Heart left ventricle (tissue), 16 donors: ENCODE measurements around the gene NCOA1. TPM values are rescaled to one million over a fixed set of nuclear protein-coding genes. Genes with fewer than 3 reads are reported as not detected.
"Not testable (repeated sequence)": the region's sequence is repeated elsewhere in the genome, so short reads cannot be mapped to it uniquely, and the experiment has no call there.

Experiments
- ATAC-seq, 4 donors: fragments of 200-7000 bp; cut with Tn5 transposase; one replicate each; pipeline ENCODE4 v1.9.1; 2020 to 2022; ENCODE audit warnings: moderate library complexity in 4 of 4, mild to moderate bottlenecking in 3 of 4, moderate number of reproducible peaks in 1 of 4
- DNase-seq, 5 donors: peaks; one replicate each; pipeline ENCODE4 v3.0.0-alpha.2; 2020
- H3K27ac ChIP-seq, 12 donors: fragments of 200-600 bp; sonication (generic) in 4 of 12; one replicate each; pipeline versions ENCODE4 v1.5.0 to v1.8.0; 2016 to 2022; ENCODE audit warnings: mild to moderate bottlenecking in 2 of 12
- H3K27me3 ChIP-seq, 9 donors: fragments of 200-600 bp; sonication (generic) in 2 of 9; one replicate each; pipeline versions ENCODE4 v1.5.1 to v1.8.0; 2016 to 2022; ENCODE audit warnings: mild to moderate bottlenecking in 3 of 9
- H3K36me3 ChIP-seq, 9 donors: fragments of 200-600 bp; sonication (generic) in 2 of 9; one replicate each; pipeline versions ENCODE4 v1.5.0 to v1.8.0; 2018 to 2022; ENCODE audit warnings: mild to moderate bottlenecking in 2 of 9
- H3K4me1 ChIP-seq, 12 donors: fragments of 200-600 bp; sonication (generic) in 4 of 12; one replicate each; pipeline versions ENCODE4 v1.5.0 to v1.8.0; 2016 to 2022; ENCODE audit warnings: mild to moderate bottlenecking in 3 of 12
- H3K4me3 ChIP-seq, 12 donors: fragments of 200-600 bp; sonication (generic) in 4 of 12; one replicate each; pipeline versions ENCODE4 v1.5.0 to v1.8.0; 2017 to 2022; ENCODE audit warnings: mild to moderate bottlenecking in 9 of 12, moderate library complexity in 4 of 12
- H3K9me3 ChIP-seq, 12 donors: fragments of 200-600 bp; sonication (generic) in 4 of 12; one replicate each; pipeline versions ENCODE4 v1.5.0 to v1.8.0; 2016 to 2022; ENCODE audit warnings: mild to moderate bottlenecking in 1 of 12
- POLR2A ChIP-seq, 2 donors: fragments of 450-650 bp; IDR thresholded peaks; one replicate each; pipeline ENCODE4 v1.6.1; 2017; ENCODE audit warnings: antibody characterized with exemption in 2 of 2, mild to moderate bottlenecking in 2 of 2, moderate library complexity in 2 of 2
- WGBS, 4 donors: extraction: QIAGEN DNeasy Blood & Tissue Kit in 2 of 4; methylation state at CpG; one replicate each; pipeline versions ENCODE4 v1.1.5 to v1.1.7; 2013 to 2018; 5-methylcytosine and 5-hydroxymethylcytosine counted together
- intact Hi-C, 10 donors: fragments of 100-400 bp; cut with DNase I; formaldehyde crosslinking; loops; one replicate each; pipeline versions ENCODE4 v1.11.1 to v1.14.2; 2022
- polyA plus RNA-seq, 2 donors: library from polyadenylated mRNA; stranded (reverse); fragments of 200-250 nt; gene quantifications; one replicate each; pipeline ENCODE4 v1.2.3, GENCODE V29; 2013
- total RNA-seq, 9 donors: library from RNA; depleted of rRNA in 2 of 9; stranded (reverse); fragments of >200 nt in 2 of 9; fragmentation: NEBNext Ultra II Directional in 3 of 9; extraction: Animal tissue kit (Norgen Biotek cat#: 25700) in 3 of 9; gene quantifications; one replicate each; pipeline versions ENCODE4 v1.1.0 to v1.2.4, GENCODE V29; 2016 to 2023
- TF ChIP-seq, protein P1 (sequence below), 12 donors: fragments of 200-600 bp; sonication (generic) in 4 of 12; IDR thresholded peaks; one replicate each; pipeline versions ENCODE4 v1.5.0 to v1.8.0; 2018 to 2022; ENCODE audit warnings: antibody characterized with exemption in 12 of 12, mild to moderate bottlenecking in 5 of 12
- donor health status: ischemic (EF 13 %, LVEDD 7.1; RV severe dilation, severe dysfunction).
- donor health status: healthy with polysubstance abuse.
- donor health status: DM: no; HTN: yes; CAD: no.
- donor health status: DM: no; HTN: no; CAD: no.
- donor health status: ischemic (EF 25% LVEDD 6.9; RV normal size, moderate dysfunction).
- donor health status: ischemic (EF 25% LVEDD 5.7; RV mildly dilated, moderate dysfunction).
- donor health status: healthy.
- donor health status: DM: yes; HTN: yes; CAD: no.
- donor health status: ischemic (EF 35%, LVEDD 5.7; RV mildly dilated, moderate dysfunction).
- donor health status: nonischemic (EF 11% LVEDD 7.7; RV severe dilation, severe dysfunction).
- donor health status: DM: yes; HTN: yes; CAD: no.
- donor health status: PGD.
- donor health status: ischemic (EF 29% LVEDD 5.4; RV normal size, mild dysfunction).
- donor health status: nonischemic (EF 23%, LVEDD 6.1; RV moderate dilation, normal function).

The NCOA1 gene
- total and polyA plus RNA-seq, 11 donors = 8.5 to 42.3 (median 32.4) TPM

DNA sequence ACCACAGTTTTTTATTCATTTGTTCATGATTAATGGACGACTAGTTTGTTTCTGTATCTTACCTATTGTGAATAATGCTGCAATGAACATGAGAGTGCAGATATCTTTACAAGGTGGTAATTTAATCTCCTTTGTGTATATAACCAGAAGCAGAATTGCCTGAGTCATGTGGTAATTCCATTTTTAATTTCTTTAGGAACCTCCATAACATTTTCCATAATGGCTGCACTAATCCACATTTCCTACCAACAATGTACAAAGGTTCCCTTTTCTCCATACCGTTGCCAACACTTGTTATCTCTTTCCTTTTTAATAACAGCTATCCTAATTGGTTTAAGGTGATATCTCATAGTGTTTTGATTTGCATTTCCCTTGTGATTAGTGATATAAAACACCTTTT is 36.5 kb downstream of the NCOA1 start:
- DNase-seq (no peak), ATAC-seq (no peak)
- Histone ChIP-seq H3K9me3 (peaks cover 0 to 44% (median 3%) of the 10 kb centered on the region in 12 donors), H3K36me3 (peaks cover 0 to 5% (median 0%) of the 10 kb centered on the region in 9 donors), H3K4me1 (peaks cover 0 to 4% (median 0%) of the 10 kb centered on the region in 12 donors), H3K27ac (no peak overlapping the region), H3K4me3 (no peak overlapping the region), H3K27me3 (no peaks in the 10 kb centered on the region)
- WGBS, 4 donors = 71 to 83% (median 78%) methylated on average over 2 of the region's 2 CpGs
- TF ChIP-seq POLR2A (IDR thresholded peaks at IDR 0.05) = no peak
- TF ChIP-seq, protein P1, sequence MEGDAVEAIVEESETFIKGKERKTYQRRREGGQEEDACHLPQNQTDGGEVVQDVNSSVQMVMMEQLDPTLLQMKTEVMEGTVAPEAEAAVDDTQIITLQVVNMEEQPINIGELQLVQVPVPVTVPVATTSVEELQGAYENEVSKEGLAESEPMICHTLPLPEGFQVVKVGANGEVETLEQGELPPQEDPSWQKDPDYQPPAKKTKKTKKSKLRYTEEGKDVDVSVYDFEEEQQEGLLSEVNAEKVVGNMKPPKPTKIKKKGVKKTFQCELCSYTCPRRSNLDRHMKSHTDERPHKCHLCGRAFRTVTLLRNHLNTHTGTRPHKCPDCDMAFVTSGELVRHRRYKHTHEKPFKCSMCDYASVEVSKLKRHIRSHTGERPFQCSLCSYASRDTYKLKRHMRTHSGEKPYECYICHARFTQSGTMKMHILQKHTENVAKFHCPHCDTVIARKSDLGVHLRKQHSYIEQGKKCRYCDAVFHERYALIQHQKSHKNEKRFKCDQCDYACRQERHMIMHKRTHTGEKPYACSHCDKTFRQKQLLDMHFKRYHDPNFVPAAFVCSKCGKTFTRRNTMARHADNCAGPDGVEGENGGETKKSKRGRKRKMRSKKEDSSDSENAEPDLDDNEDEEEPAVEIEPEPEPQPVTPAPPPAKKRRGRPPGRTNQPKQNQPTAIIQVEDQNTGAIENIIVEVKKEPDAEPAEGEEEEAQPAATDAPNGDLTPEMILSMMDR (IDR thresholded peaks at IDR 0.05) = no peak
- intact Hi-C loops = no loop called here

DNA sequence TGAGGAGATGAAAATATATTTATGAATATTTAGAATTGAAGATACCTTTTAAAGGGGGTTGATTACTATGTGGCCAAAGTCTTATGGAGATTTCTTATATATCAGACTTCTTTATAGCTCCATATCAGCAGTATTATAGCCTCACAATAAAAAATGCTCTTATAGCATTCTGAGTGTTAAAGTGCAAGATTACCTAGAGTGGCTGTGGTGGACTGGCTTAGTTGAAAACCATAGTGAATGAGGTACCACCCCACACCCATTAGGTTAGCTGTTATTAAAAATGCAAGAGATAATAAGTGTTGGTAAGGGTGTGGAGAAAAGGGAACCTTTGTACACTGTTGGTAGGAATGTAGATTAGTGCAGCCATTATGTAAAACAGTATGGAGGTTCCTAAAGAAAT is 39.7 kb downstream of the NCOA1 start:
- Histone ChIP-seq H3K27me3 (no peaks in the 10 kb centered on the region), H3K27ac (no peak overlapping the region), H3K9me3 (peaks cover 0 to 54% (median 3%) of the 10 kb centered on the region in 12 donors), H3K4me3 (no peak overlapping the region), H3K36me3 (no peaks in the 10 kb centered on the region), H3K4me1 (peaks cover 0 to 4% (median 0%) of the 10 kb centered on the region in 12 donors)
- DNase-seq (no peak), ATAC-seq (no peak)
- intact Hi-C loops = no loop called here
- TF ChIP-seq, protein P1 (IDR thresholded peaks at IDR 0.05) = no peak
- no peak for TF ChIP-seq POLR2A (IDR thresholded peaks at IDR 0.05)

DNA sequence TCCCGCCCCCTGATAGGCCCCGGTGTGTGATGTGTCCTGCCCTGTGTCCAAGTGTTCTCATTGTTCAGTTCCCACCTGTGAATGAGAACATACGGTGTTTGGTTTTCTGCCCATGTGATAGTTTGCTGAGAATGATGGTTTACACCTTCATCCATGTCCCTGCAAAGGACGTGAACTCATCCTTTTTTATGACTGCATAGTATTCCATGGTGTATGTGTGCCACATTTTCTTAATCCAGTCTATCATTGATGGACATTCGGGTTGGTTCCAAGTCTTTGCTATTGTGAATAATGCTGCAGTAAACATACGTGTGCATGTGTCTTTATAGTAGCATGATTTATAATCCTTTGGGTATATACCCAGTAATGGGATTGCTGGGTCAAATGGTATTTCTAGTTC is 40.6 kb downstream of the NCOA1 start:
- H3K4me3 ChIP-seq, H3K4me1 ChIP-seq, H3K36me3 ChIP-seq, ATAC-seq, H3K27ac ChIP-seq, intact Hi-C loops, H3K27me3 ChIP-seq, DNase-seq: not testable (repeated sequence)
- 93 to 97% (median 96%) methylated on average over 6 of the region's 6 CpGs for WGBS, 4 donors
- H3K9me3 ChIP-seq = peaks cover 0 to 56% (median 3%) of the 10 kb centered on the region in 12 donors

DNA sequence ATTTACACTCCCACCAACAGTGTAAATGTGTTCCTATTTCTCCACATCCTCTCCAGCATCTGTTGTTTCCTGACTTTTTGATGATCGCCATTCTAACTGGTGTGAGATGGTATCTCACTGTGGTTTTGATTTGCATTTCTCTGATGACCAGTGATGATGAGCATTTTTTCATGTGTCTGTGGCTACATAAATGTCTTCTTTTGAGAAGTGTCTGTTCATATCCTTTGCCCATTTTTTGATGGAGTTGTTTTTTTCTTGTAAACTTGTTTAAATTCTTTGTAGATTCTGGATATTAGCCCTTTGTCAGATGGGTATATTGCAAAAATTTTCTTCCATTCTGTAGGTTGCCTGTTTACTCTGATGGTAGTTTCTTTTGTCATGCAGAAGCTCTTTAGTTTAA is 41.0 kb downstream of the NCOA1 start:
- H3K27me3 ChIP-seq, H3K27ac ChIP-seq, intact Hi-C loops, H3K4me3 ChIP-seq, DNase-seq, H3K36me3 ChIP-seq, ATAC-seq, H3K4me1 ChIP-seq: not testable (repeated sequence)
- H3K9me3 ChIP-seq = peaks cover 0 to 56% (median 3%) of the 10 kb centered on the region in 12 donors
- 80 to 94% (median 91%) methylated on average over 1 of the region's 1 CpG for WGBS, 4 donors

DNA sequence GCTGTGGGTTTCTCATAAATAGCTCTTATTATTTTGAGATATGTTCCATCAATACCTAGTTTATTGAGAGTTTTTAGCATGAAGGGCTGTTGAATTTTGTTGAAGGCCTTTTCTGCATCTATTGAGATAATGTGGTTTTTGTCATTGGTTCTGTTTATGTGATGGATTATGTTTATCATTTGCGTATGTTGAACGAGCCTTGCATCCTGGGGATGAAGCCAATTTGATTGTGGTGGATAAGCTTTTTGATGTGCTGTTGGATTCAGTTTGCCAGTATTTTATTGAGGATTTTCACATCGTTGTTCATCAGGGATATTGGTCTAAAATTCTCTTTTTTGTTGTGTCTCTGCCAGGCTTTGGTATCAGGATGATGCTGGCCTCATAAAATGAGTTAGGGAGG is 42.5 kb downstream of the NCOA1 start:
- DNase-seq, H3K27ac ChIP-seq, H3K4me1 ChIP-seq, H3K27me3 ChIP-seq, H3K36me3 ChIP-seq, ATAC-seq, intact Hi-C loops, H3K4me3 ChIP-seq: not testable (repeated sequence)
- peaks cover 0 to 41% (median 3%) of the 10 kb centered on the region in 12 donors for H3K9me3 ChIP-seq
- 92 to 96% (median 95%) methylated on average over 3 of the region's 3 CpGs for WGBS, 4 donors

DNA sequence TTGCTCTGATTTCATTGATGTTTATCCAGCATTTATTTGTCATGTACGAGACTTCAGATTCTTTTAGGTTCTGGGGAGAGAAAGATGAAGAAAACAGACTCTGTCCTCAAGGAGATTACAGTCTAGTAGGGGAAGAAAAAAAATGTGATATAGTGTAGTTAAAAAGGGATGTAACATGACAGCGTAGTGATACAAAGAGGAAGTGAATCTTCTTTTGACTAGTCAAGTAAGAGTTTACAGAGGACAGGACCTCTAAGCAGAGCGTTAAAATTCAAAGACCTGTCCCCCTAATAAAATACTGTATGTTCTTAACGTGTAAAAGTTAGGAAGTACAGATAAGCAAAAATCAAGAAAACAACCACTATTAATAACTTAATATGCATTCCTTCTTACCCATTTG is 47.7 kb downstream of the NCOA1 start:
- H3K27ac ChIP-seq = no peak overlapping the region
- TF ChIP-seq POLR2A (IDR thresholded peaks at IDR 0.05) = no peak
- TF ChIP-seq, protein P1 (IDR thresholded peaks at IDR 0.05) = no peak
- intact Hi-C loops = no loop called here
- no peak overlapping the region for H3K4me3 ChIP-seq
- peaks cover 0 to 5% (median 0%) of the 10 kb centered on the region in 9 donors for H3K36me3 ChIP-seq
- DNase-seq (no peak), ATAC-seq (no peak)
- no peaks in the 10 kb centered on the region for H3K27me3 ChIP-seq
- H3K4me1 ChIP-seq = peaks cover 0 to 10% (median 2%) of the 10 kb centered on the region in 12 donors
- WGBS, 4 donors = 92 to 97% (median 96%) methylated on average over 4 of the region's 4 CpGs
- H3K9me3 ChIP-seq = peaks cover 0 to 22% (median 0%) of the 10 kb centered on the region in 12 donors
